Neural progenitor cell (in vitro differentiated cells): Measurements from ENCODE around the gene RAB3D. TPM values are rescaled to one million over a fixed set of nuclear protein-coding genes. Genes with fewer than 3 reads are reported as not detected.

Source experiments
- DNase-seq: peaks from one replicate; pipeline ENCODE4 v3.0.0-alpha.2; 2016; ENCODE audit warnings: low spot score
- H2AFZ ChIP-seq: fragments of 200-600 bp; sonication (generic); replicated peaks from 2 replicates; pipeline ENCODE4 v1.6.1; 2016; ENCODE audit warnings: antibody characterized with exemption
- H3F3A ChIP-seq: fragments of 200-600 bp; sonication (generic); 2 replicates; pipeline ENCODE4 v1.6.1; 2016; ENCODE audit warnings: antibody characterized with exemption, low read depth
- H3K27ac ChIP-seq: fragments of 200-600 bp; sonication (generic); 2 replicates; pipeline ENCODE4 v1.5.1; 2016; ENCODE audit warnings: mild to moderate bottlenecking
- H3K27me3 ChIP-seq: fragments of 200-600 bp; sonication (generic); 2 replicates; pipeline ENCODE4 v1.6.1; 2016; ENCODE audit warnings: mild to moderate bottlenecking, moderate library complexity
- H3K36me3 ChIP-seq: fragments of 200-600 bp; sonication (generic); 2 replicates; pipeline ENCODE4 v1.5.1; 2016
- H3K4me1 ChIP-seq: fragments of 200-600 bp; sonication (generic); 2 replicates; pipeline ENCODE4 v1.6.1; 2016; ENCODE audit warnings: mixed run types
- H3K4me2 ChIP-seq: fragments of 200-600 bp; sonication (generic); 2 replicates; pipeline ENCODE4 v1.6.1; 2016
- H3K4me3 ChIP-seq: fragments of 200-600 bp; sonication (generic); 2 replicates; pipeline ENCODE4 v1.5.1; 2016
- H3K79me2 ChIP-seq: fragments of 200-600 bp; sonication (generic); 2 replicates; pipeline ENCODE4 v1.6.1; 2016; ENCODE audit warnings: low read depth
- H3K9ac ChIP-seq: fragments of 200-600 bp; sonication (generic); 2 replicates; pipeline ENCODE4 v1.6.1; 2016
- H3K9me3 ChIP-seq: fragments of 200-600 bp; sonication (generic); 2 replicates; pipeline ENCODE4 v1.5.1; 2016; ENCODE audit warnings: low read depth
- H4K20me1 ChIP-seq: fragments of 200-600 bp; sonication (generic); 2 replicates; pipeline ENCODE4 v1.6.1; 2016; ENCODE audit warnings: low read depth
- H3K27ac Mint-ChIP-seq: 3 replicates; pipeline ENCODE4 v1.8.0; 2021; ENCODE audit warnings: mixed read lengths
- H3K27me3 Mint-ChIP-seq: 2 replicates; pipeline ENCODE4 v1.8.0; 2022; ENCODE audit warnings: low read depth, mild to moderate bottlenecking, inconsistent platforms, moderate library complexity, mixed read lengths; ENCODE audit not compliant: insufficient read depth
- H3K36me3 Mint-ChIP-seq: 3 replicates; pipeline ENCODE4 v1.8.0; 2021; ENCODE audit warnings: mixed read lengths
- H3K4me1 Mint-ChIP-seq: 3 replicates; pipeline ENCODE4 v1.8.0; 2021; ENCODE audit warnings: mixed read lengths
- H3K4me3 Mint-ChIP-seq: 3 replicates; pipeline ENCODE4 v1.8.0; 2021; ENCODE audit warnings: mild to moderate bottlenecking, moderate library complexity, mixed read lengths
- H3K9me3 Mint-ChIP-seq: 3 replicates; pipeline ENCODE4 v1.8.0; 2020; ENCODE audit warnings: mixed read lengths
- EZH2 ChIP-seq: fragments of 200-600 bp; sonication (generic); IDR thresholded peaks from 2 replicates; pipeline ENCODE4 v1.6.1; 2017; ENCODE audit warnings: antibody characterized with exemption, mild to moderate bottlenecking, moderate library complexity
- EZH2phosphoT487 ChIP-seq: fragments of 200-600 bp; sonication (generic); IDR thresholded peaks from 2 replicates; pipeline ENCODE4 v1.6.1; 2017; ENCODE audit warnings: antibody characterized with exemption
- total RNA-seq: library from RNA; depleted of rRNA; stranded (reverse); fragments of >200 nt; gene quantifications from 2 replicates; pipeline ENCODE4 v1.2.3, GENCODE V29; 2015; ENCODE audit warnings: low replicate concordance
- TF ChIP-seq, protein P1 (sequence below): fragments of 200-600 bp; sonication (generic); IDR thresholded peaks from 2 replicates; pipeline ENCODE4 v1.5.1; 2017; ENCODE audit warnings: antibody characterized with exemption, mild to moderate bottlenecking

The RAB3D gene
- total RNA-seq, 1 donor from 2014 or later, result 5.5 TPM

GRCh38 chr19:11377237-11377636 is 37.8 kb upstream of the RAB3D start:
- H3K36me3 ChIP-seq, result no peaks in the 10 kb centered on the region
- DNase-seq, result no peak
- peaks cover 32% of the 10 kb centered on the region for H3K4me1 Mint-ChIP-seq
- peaks cover 3% of the 10 kb centered on the region for H3K36me3 Mint-ChIP-seq
- H3K4me1 ChIP-seq, result peaks cover 6% of the 10 kb centered on the region
- H3K4me2 ChIP-seq, result no peak overlapping the region
- H3F3A ChIP-seq, result peaks cover 44% of the 10 kb centered on the region
- no peak overlapping the region for H3K27ac ChIP-seq
- H3K27me3 ChIP-seq, result peaks cover 5% of the 10 kb centered on the region
- H3K27me3 Mint-ChIP-seq, result peaks cover 15% of the 10 kb centered on the region
- H3K79me2 ChIP-seq, result no peaks in the 10 kb centered on the region
- no peak overlapping the region for H3K4me3 ChIP-seq
- no peak overlapping the region for H2AFZ ChIP-seq
- no peaks in the 10 kb centered on the region for H3K9me3 Mint-ChIP-seq
- TF ChIP-seq EZH2phosphoT487, result no peak
- TF ChIP-seq, protein P1, sequence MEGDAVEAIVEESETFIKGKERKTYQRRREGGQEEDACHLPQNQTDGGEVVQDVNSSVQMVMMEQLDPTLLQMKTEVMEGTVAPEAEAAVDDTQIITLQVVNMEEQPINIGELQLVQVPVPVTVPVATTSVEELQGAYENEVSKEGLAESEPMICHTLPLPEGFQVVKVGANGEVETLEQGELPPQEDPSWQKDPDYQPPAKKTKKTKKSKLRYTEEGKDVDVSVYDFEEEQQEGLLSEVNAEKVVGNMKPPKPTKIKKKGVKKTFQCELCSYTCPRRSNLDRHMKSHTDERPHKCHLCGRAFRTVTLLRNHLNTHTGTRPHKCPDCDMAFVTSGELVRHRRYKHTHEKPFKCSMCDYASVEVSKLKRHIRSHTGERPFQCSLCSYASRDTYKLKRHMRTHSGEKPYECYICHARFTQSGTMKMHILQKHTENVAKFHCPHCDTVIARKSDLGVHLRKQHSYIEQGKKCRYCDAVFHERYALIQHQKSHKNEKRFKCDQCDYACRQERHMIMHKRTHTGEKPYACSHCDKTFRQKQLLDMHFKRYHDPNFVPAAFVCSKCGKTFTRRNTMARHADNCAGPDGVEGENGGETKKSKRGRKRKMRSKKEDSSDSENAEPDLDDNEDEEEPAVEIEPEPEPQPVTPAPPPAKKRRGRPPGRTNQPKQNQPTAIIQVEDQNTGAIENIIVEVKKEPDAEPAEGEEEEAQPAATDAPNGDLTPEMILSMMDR, result no peak
- no peak for TF ChIP-seq EZH2
- no peak overlapping the region for H3K9ac ChIP-seq
- peak overlapping the region; percentile 37 for H3K4me3 Mint-ChIP-seq
- peaks cover 17% of the 10 kb centered on the region for H4K20me1 ChIP-seq
- H3K27ac Mint-ChIP-seq, result no peak overlapping the region
- H3K9me3 ChIP-seq, result no peaks in the 10 kb centered on the region

GRCh38 chr19:11375143-11375948 is 35.9 kb upstream of the RAB3D start:
- Histone ChIP-seq H3K79me2 (no peaks in the 10 kb centered on the region), H3K27ac (peak overlapping the region; percentile 5), H3K27me3 (no peaks in the 10 kb centered on the region), H3K36me3 (no peaks in the 10 kb centered on the region), H3F3A (peaks cover 26% of the 10 kb centered on the region), H3K4me1 (peaks cover 6% of the 10 kb centered on the region), H3K4me2 (peak overlapping the region; percentile 70), H3K9ac (no peak overlapping the region), H3K9me3 (no peaks in the 10 kb centered on the region), H3K4me3 (peak overlapping the region; percentile 70), H4K20me1 (peaks cover 11% of the 10 kb centered on the region), H2AFZ (peak overlapping the region; percentile 1)
- Mint-ChIP-seq H3K27me3 (peaks cover 3% of the 10 kb centered on the region), H3K4me3 (peak overlapping the region; percentile 78), H3K9me3 (no peaks in the 10 kb centered on the region), H3K36me3 (peaks cover 5% of the 10 kb centered on the region), H3K27ac (peak overlapping the region; percentile 58), H3K4me1 (peaks cover 22% of the 10 kb centered on the region)
- DNase-seq, result peak; percentile 59
- no peak for TF ChIP-seq EZH2

GRCh38 chr19:11374433-11375142 is 35.1 kb upstream of the RAB3D start, which contains the start of gene SWSAP1:
SWSAP1 (plus strand) TSS chr19:11374666; CDS start chr19:11374681, 15 bp downstream.
- Histone ChIP-seq H3K4me1 (peaks cover 6% of the 10 kb centered on the region), H4K20me1 (peaks cover 18% of the 10 kb centered on the region), H3K27ac (peak within 1 kb of the TSS; percentile 5), H3K79me2 (no peaks in the 10 kb centered on the region), H3K27me3 (no peaks in the 10 kb centered on the region), H3K9me3 (no peaks in the 10 kb centered on the region), H3K4me2 (peak within 1 kb of the TSS; percentile 70), H3F3A (peaks cover 21% of the 10 kb centered on the region), H3K36me3 (no peaks in the 10 kb centered on the region), H3K4me3 (peak within 1 kb of the TSS; percentile 70), H3K9ac (peak within 1 kb of the TSS; percentile 44), H2AFZ (peak within 1 kb of the TSS; percentile 89)
- TF ChIP-seq, protein P1, result no peak
- H3K9me3 Mint-ChIP-seq, result no peaks in the 10 kb centered on the region
- DNase-seq, result peak; percentile 99
- H3K36me3 Mint-ChIP-seq, result peaks cover 5% of the 10 kb centered on the region
- no peak within 1 kb of the TSS for H3K4me3 Mint-ChIP-seq
- peaks cover 3% of the 10 kb centered on the region for H3K27me3 Mint-ChIP-seq
- peak within 1 kb of the TSS; percentile 58 for H3K27ac Mint-ChIP-seq
- peaks cover 19% of the 10 kb centered on the region for H3K4me1 Mint-ChIP-seq
